HG02870 (cell line): ENCODE results near the gene DGKH.
"Not testable (repeated sequence)": the region's sequence is repeated elsewhere in the genome, so short reads cannot be mapped to it uniquely, and the experiment has no call there.

Experiments
- ATAC-seq: cut with Tn5 transposase; IDR thresholded peaks from one replicate; pipeline ENCODE4 v1.9.1; 2021; ENCODE audit warnings: mild to moderate bottlenecking, moderate library complexity; ENCODE audit not compliant: unreplicated experiment

DGKH gene

GRCh38 chr13:42108217-42108616 lies 59.8 kb downstream of the DGKH start:
- no peak for ATAC-seq

GRCh38 chr13:42109957-42110356 lies 61.5 kb downstream of the DGKH start:
- no peak for ATAC-seq

GRCh38 chr13:42110410-42111155 lies 62.1 kb downstream of the DGKH start:
- no peak for ATAC-seq

- ATAC-seq = no peak
Observed at GRCh38 chr13:42112864-42113263, 64.4 kb downstream of the DGKH start.

GRCh38 chr13:42113478-42113877 lies 65.0 kb downstream of the DGKH start:
- ATAC-seq = no peak

- ATAC-seq = no peak
Observed at GRCh38 chr13:42114278-42114677, 65.8 kb downstream of the DGKH start.

- ATAC-seq = no peak
Observed at GRCh38 chr13:42114912-42115311, 66.5 kb downstream of the DGKH start.

GRCh38 chr13:42116225-42116624 lies 67.8 kb downstream of the DGKH start:
- ATAC-seq = no peak

GRCh38 chr13:42119041-42119440 lies 70.6 kb downstream of the DGKH start:
- no peak for ATAC-seq

- ATAC-seq = no peak
Observed at GRCh38 chr13:42119875-42120274, 71.4 kb downstream of the DGKH start.

GRCh38 chr13:42123600-42123999 lies 75.2 kb downstream of the DGKH start:
- no peak for ATAC-seq

GRCh38 chr13:42125046-42125445 lies 76.6 kb downstream of the DGKH start:
- no peak for ATAC-seq

- no peak for ATAC-seq
Observed at GRCh38 chr13:42127047-42127446, 78.6 kb downstream of the DGKH start.

GRCh38 chr13:42129033-42129432 lies 80.6 kb downstream of the DGKH start:
- ATAC-seq = no peak

- no peak for ATAC-seq
Observed at GRCh38 chr13:42136518-42136917, 88.1 kb downstream of the DGKH start.

- ATAC-seq = peak; percentile 86
Observed at GRCh38 chr13:42137856-42138537, 89.5 kb downstream of the DGKH start.

- no peak for ATAC-seq
Observed at GRCh38 chr13:42140494-42140893, 92.0 kb downstream of the DGKH start.

GRCh38 chr13:42141052-42141451 lies 92.6 kb downstream of the DGKH start:
- ATAC-seq = not testable (repeated sequence)

GRCh38 chr13:42146359-42146758 lies 97.9 kb downstream of the DGKH start:
- ATAC-seq = no peak

GRCh38 chr13:42148538-42148937 lies 100.1 kb downstream of the DGKH start:
- no peak for ATAC-seq

- no peak for ATAC-seq
Observed at GRCh38 chr13:42149136-42149535, 100.7 kb downstream of the DGKH start.

GRCh38 chr13:42151781-42152180 lies 103.3 kb downstream of the DGKH start:
- ATAC-seq = no peak
